ENCODE measurements around the gene TGM5.
A peak's percentile ranks its signal among the peaks of the same experiment; 100 is the strongest.
"Not testable (repeated sequence)": the region's sequence is repeated elsewhere in the genome, so short reads cannot be mapped to it uniquely, and the experiment has no call there.

Gene TGM5

DNA sequence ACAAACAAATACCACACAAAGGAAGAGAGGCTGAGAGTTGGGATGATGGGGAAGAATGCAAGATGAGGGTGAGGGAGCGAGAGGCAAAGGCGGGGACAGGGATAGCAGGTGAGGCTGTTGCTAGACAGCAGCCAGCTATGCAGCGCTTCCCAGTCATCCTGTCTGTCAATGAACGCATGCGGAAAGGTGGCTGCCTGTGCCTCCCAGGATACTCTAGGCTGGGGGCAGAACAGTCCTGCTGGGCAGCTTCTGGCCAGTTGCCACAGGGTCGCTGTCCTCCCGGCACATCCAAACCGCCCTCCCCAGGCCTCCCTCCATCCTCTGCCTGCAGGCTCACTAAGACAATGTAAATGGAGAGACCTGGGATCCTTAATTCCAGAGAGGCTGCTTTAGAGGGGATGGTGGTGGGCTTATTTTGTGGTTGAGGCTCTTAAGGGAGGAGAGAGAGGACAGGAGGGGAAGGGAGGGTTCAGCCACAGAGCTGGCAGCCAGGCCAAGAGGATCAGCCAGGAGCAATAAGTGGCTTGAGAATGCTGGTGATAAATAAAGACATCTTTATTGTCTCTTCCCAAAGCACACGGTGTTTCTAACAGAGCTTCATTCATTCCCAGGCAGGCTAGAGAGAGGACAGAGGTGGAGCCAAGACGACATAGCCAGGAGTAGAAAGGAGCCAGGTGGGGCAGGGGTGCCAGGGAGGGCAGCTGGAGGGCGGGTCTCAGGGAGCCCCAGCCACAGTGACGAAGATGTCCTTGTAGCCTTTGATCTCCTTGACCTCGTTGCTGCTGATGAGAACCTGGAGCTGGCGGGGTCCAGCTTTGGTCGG, 9.2 kb upstream of the TGM5 start:
- no peak for DNase-seq (ENCODE audit: low spot score)

DNA sequence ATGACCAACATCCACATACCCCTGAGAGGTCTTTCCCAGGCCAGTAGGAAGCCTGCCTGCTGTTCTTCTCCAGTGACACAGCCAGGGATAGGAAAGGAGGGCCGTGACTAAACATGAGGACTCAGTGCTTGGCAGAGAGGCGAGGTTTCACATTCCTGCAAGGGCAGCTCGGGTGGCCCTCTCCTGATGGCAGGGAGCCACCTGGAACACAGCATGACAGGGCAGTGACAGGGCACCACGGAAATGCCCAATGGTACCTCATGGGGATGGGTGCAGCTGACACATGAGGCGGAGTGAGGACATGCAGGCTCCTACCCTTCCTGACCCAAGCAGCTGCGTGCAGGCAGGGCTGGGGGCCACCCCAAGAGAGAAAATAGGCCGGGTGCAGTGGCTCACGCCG, 7.4 kb upstream of the TGM5 start:
- no peak for DNase-seq (ENCODE audit: low spot score)

GRCh38 chr15:43273243-43273642, 6.5 kb upstream of the TGM5 start:
- DNase-seq (ENCODE audit: low spot score), result no peak

DNA sequence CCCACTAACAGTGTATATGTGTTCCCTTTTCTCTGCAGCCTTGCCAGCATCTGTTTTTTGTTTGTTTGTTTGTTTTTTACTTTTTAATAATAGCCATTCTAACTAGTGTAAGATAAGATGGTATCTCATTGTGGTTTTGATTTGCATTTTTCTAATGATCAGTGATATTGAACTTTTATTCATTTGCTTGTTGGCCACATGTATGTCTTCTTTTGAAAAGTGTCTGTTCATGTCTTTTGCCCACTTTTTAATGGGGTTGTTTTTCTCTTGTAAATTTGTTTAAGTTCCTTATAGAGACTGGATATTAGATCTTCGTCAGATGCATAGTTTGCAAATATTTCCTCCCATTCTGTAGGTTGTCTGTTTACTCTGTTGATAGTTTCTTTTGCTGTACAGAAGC, 5.2 kb upstream of the TGM5 start:
- DNase-seq (ENCODE audit: low spot score), result not testable (repeated sequence)

DNA sequence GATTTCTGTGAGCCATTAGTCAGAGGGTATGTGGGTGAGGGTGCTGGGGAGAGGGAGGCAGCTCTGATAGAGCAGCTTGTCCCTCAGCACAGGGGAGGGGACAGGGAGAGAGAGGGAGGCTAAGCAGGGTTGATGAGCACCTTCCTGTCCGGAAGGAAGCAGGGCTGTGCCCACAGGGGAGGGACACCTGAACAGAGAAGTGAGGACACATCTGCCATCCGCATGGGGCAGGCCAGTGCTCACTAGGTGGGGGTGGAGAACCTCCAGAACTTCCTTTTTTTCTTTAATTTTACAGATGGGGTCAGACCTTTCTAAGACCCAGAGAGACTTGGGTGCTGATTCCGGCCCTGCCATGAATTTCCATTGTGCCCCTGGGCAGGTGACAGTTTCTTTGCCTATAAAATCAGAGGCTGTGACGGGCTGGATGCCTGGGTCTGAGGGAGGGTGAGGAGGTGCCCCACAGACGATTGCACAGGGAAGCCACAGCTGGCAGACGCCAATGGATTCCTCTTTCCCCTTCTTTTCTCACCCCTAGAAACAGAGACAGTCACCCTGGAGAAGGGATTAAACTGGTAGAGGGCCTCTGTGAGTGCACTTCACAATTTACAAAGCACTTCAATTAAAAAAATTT, 4.1 kb upstream of the TGM5 start:
- no peak for DNase-seq (ENCODE audit: low spot score)

- peak; percentile 10 for DNase-seq (ENCODE audit: low spot score)
Measured at GRCh38 chr15:43270113-43270665, 3.5 kb upstream of the TGM5 start.

DNA sequence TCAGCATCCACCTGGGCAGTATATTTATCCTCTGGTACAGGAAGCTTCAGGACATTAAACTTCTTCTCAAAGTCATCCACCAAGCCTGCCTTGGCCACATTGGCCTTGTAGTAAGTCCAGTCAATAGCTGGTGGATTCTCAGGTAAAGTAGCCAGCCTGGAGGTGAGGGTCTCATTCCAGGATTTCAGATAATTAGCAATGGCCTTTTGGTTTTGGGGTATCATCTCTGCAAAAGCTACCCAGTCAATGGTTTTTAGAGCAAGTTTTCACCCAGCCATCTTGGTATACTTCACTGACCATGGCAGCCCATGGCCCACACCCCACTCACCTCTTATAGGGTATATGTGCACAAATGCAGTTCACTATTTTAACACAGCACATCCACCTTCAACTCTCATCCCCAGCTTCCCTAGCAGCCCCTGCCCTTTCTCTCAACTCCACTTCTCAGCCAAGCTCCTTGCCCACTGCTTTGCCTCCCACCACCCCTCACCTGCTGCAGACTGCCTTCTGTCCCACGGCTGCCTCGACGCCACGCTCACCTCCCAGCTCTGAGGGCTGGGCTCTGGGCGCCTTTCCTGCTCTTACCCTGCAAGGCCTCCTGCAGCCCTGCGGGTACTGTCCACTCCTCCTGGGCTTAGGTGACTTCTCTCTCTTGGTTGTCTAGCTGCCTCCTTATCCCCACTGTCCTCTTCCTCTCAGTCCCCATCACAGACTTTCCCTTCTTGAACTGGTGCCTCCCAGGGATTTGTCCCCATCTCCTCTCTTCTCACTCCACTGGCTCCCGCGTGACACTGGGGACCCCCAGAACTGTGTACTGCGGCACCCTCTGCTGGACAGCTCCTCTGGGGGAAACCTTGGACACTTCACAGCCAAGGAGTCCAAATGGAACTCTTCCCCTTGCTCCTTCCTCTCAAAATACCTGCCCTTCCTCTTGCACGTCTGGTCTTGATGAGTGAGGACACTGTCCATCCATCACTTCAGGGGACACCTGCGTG, 1.7 kb upstream of the TGM5 start:
- DNase-seq (ENCODE audit: low spot score), result no peak

DNA sequence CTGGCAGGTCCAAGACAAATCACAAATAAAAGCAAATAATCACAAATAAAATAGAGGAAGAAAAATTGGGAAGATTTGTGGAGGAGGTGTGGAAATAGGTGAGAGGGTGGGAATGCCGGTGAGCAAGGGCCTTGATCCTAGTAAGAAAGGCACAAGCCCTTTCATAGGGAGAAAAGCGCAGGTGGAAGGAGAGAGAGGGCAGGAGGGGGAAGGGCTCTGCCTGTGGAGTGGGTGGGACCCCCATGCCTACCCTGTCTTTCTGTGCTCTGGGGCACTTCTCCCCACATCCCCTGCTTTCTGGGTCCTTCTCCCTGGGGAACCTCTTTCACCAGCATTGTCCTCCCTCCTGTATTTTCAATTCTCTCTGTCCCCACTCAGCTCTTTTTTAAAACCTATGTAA, 711 bp upstream of the TGM5 start:
- DNase-seq (ENCODE audit: low spot score), result no peak

DNA sequence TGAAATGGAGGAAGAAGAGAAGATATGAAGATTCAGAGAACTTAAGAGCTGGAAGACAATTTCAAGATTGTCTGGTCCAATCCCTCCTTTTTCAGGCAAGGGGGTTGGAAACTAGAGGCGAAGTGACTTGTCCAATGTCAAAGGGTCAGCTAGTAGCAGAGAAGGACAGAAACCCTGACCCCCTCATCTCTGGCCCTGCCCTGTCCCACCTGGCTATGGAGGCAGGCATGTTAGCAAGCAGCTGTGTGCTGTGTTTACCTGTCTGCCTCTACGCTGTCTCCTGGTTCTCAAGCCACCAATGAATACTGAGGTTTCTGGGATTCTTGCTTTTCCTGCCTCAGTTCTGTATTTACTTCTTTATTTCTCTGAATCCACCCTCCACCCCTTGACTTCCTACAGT, 342 bp downstream of the TGM5 start:
- no peak for DNase-seq (ENCODE audit: low spot score)

- DNase-seq (ENCODE audit: low spot score), result no peak
Measured at GRCh38 chr15:43260011-43260615, 6.6 kb downstream of the TGM5 start.

GRCh38 chr15:43258781-43259180, 7.9 kb downstream of the TGM5 start:
- no peak for DNase-seq (ENCODE audit: low spot score)

DNA sequence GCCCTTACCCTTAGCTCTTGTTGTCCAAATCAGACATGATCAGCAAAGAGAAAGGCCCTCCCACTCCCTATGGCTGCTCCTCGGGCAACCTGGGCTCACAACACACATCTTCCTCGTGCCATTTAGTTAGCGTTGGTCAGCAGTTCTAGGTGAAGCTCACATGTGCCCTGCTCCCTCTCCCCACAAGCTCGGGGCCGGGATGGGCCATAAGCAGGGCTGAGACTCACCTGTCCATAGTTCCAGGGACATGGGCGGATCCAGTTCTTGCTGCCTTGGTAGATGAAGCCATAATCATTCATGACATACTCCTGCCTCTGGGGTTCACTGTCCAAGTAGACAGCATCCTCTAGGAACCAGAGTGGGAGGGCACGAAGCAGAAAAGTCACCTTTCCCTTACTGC, 10.4 kb downstream of the TGM5 start:
- no peak for DNase-seq (ENCODE audit: low spot score)

DNA sequence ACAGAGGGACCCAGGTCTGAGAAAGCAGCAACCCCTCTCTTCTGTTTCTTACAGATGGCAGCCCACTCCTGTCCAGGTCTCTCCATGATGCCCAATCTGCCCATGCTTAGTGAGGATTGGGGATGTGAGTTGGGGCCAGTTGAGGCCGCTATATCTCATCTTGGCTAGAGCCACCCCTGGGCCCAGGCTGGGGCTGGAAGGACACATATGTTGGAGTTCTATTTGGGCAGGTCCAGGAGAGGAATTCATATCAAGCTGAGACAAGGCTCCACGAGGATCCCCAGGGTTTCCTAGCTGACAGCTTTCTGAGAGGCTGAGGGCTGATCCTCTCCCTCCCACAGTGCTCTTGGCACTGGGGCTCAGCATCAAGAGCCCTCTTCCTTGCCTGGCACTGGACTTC, 11.4 kb downstream of the TGM5 start:
- DNase-seq (ENCODE audit: low spot score), result no peak

DNA sequence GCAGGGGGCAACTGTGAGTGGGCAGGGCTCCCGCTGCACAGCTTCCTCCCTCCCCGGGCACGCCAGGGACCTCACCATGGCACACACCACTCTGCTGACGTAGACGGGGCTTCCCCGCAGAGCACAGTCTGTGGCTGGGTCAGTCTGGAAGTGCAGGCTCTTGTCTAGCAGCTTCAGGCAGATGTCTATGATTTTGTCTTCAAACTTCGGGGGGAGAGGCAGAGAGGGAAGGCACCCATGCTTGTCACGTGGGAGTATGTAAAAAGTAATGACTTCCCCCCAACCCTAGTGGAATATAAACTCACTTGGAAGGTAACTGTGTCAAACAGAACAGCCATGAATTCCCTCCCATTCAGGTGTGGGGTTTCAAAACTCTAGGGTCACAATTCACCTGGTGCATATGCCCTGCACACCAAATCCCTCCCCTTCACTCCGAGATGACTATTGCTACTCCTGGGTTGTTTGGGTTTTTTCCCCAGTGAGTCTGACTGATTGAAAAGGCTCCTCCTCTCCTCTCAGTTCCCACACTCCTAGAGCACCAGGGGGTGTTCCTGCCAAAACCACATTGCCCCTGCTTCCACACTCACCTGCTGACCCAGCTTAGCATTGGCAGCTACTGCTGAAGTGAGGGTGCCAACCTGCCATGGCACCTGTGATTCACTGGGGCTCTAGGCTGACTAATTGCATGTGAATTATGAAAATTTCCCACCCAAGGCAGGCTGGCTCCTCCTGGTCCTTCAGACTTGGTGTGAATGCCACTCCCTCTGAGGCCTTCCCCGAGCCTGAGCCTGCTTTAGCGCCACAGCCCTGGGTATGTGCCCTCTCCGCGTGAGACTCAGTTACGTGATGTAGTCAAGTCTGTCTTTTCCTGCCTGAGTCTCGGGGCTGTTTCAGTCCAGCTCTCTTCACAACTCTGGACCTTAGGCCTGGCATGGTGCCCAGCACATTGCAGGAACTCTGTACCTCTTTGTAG, 13.0 kb downstream of the TGM5 start:
- no peak for DNase-seq (ENCODE audit: low spot score)

DNA sequence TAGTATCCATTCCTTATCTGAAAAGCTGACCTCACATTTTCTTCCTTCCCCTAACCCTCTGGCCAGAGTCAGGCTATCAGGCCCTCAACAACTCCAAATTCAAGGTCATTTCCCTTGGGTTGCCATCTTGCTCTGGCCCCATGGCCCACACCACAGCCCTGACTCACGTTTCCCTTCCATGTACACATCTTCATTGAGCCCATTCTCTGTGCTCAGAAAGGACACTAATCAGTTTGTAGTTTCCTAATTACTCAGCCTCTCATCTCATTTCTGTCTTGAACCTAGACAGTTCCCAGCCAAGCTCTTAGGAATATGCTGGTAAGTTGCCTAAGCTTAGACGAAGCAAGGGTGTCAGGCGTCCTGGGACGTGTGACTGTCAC, 14.9 kb downstream of the TGM5 start:
- DNase-seq (ENCODE audit: low spot score), result no peak

DNA sequence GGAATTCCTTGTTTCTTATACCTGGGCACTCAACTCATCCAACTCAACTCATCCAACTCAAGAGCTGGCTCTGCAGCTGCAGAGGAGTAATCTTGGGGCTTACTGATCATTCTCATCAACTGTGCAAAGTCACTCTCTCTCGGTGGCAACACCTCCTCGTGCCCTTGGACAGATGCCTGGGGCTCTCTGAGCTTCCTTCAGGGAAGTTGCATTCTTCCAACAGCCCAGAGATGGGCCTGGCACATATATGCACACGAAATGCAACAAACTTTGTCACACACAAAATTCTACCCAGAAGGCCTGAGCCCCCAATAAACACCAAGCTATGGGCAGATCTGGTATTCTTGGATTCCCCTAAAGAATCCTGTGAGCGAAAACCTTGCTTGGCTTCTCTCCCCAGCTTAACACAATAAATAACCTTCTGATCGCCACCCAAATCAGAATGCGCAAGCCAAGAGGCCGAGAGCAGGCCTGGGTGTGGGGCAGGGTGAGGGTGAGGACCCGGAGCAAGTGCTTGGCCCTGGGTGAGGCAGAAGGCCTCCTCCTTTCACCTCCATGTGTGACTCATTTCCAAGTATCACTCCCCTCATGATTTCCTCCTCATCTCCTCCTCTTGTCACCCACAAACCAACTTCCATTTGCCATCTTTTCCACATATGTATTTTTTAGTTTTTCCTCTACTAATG, 15.4 kb downstream of the TGM5 start:
- DNase-seq (ENCODE audit: low spot score), result no peak

DNA sequence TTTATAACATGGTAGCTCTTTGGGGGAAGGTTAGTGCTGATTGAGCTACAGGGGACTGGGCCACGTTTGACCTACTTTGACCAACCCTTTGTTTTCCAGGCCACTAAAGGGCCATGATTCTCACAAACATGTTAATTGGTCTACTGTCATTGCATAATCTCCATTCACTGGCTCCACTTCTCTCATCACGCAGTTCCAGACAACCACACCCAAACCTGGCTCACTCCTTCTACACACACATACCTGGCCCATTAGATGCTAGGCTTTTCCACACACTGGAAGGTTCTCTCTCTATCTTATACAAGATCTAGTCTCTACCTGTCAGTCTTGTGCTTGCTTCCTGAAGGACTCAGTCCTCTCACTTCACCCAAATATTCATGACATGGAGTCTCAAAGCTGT, 15.9 kb downstream of the TGM5 start:
- no peak for DNase-seq (ENCODE audit: low spot score)

DNA sequence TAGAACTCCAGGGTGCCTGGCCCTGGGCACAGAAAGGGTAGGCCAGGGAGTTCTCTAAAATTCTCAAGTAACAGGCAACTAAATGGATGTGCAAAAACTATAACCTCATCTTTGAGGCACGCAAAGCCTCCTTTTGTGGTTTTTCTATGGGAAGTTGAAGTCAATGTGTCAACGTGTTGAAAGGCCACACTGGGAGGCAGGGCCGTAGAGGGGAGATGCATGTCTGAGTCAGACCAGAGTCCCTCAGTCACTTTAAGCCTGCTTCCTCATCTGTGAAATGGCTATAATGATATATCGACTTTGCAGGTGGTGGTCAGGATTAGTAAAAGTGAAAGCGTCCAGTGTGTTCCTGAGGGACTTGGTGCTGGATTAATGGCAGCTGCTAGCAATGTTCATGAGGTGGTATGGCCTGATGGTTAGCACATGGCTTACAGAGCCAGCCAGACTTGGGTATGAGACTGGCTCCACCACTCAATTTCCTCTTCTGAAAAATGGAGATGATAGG, 17.0 kb downstream of the TGM5 start:
- DNase-seq (ENCODE audit: low spot score), result no peak

GRCh38 chr15:43249236-43249635, 17.5 kb downstream of the TGM5 start:
- no peak for DNase-seq (ENCODE audit: low spot score)

- no peak for DNase-seq (ENCODE audit: low spot score)
Measured at GRCh38 chr15:43246261-43246774, 20.4 kb downstream of the TGM5 start.

Measured in pons (tissue), 1 donor.